Endothelial cell of umbilical vein (primary cell): ENCODE data around the gene CCNI.

Experiments
- POLR2A ChIP-seq: IDR thresholded peaks from 2 replicates; pipeline ENCODE4 v1.6.1; 2012; ENCODE audit warnings: low read depth, mild to moderate bottlenecking, control low read depth, low read length
- TF ChIP-seq, protein P1 (sequence below), 2 donors: IDR thresholded peaks; 1 replicate in 1 of 2; 2 replicates in 1 of 2; pipeline ENCODE4 v1.5.1; 2011; ENCODE audit warnings: low read length in 2 of 2, mild to moderate bottlenecking in 2 of 2, moderate library complexity in 2 of 2, control low read depth in 1 of 2, inconsistent platforms in 1 of 2, low read depth in 1 of 2; ENCODE audit not compliant: insufficient read depth in 1 of 2; ENCODE audit errors: extremely low read depth in 1 of 2

DNA sequence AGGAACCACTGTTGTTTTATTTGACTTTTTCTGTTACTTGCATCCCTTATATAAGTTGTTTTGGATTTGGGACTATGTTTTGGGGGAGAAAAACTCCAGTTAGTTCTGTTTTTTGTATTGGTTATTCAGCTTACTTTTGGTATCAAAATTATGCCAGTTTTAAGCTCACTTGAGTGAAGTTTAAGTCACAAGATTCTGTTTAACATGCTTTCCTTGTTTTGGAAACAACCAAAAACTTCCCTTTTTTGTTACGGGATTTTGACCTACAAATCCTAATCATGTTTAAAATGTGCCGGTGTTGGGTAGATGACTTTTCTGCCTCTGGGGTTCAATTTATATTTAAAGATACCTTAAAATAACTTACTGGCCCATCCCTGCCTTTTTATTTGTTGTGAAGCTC is 36.0 kb downstream of the CCNI start:
- TF ChIP-seq, protein P1, sequence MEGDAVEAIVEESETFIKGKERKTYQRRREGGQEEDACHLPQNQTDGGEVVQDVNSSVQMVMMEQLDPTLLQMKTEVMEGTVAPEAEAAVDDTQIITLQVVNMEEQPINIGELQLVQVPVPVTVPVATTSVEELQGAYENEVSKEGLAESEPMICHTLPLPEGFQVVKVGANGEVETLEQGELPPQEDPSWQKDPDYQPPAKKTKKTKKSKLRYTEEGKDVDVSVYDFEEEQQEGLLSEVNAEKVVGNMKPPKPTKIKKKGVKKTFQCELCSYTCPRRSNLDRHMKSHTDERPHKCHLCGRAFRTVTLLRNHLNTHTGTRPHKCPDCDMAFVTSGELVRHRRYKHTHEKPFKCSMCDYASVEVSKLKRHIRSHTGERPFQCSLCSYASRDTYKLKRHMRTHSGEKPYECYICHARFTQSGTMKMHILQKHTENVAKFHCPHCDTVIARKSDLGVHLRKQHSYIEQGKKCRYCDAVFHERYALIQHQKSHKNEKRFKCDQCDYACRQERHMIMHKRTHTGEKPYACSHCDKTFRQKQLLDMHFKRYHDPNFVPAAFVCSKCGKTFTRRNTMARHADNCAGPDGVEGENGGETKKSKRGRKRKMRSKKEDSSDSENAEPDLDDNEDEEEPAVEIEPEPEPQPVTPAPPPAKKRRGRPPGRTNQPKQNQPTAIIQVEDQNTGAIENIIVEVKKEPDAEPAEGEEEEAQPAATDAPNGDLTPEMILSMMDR (IDR thresholded peaks at IDR 0.05; ENCODE audit: extremely low read depth in 1 of 2, insufficient read depth in 1 of 2, low read depth in 1 of 2, low read length in 2 of 2) = no peak
- no peak for TF ChIP-seq POLR2A
